ENCODE measurements around the gene ZNF394. TPM values are rescaled to one million over a fixed set of nuclear protein-coding genes. Genes with fewer than 3 reads are reported as not detected.

ZNF394 gene
- total and polyA plus RNA-seq, 9 of the 15 experiments (the other 6 are each of a cell fraction or from before 2014, with no cell fraction given): 2.9 to 32.2 (median 24.2) TPM

- TF ChIP-seq RCOR1 (IDR thresholded peaks at IDR 0.05; ENCODE audit: borderline replicate concordance in 1 of 2, low read depth in 2 of 2, low read length in 2 of 2): peak in 1 of 2 experiments; percentile 76; a peak in 2 of 4 replicates
- peak; percentile 84 for TF ChIP-seq CREM (IDR thresholded peaks at IDR 0.05; ENCODE audit: low read depth)
- 0 out of 2 replicates have a peak, but pooled peaks have one; percentile 52 for TF ChIP-seq NCOA1 (IDR thresholded peaks at IDR 0.05; ENCODE audit: low read depth)
- no peak for TF ChIP-seq ZNF609 (CRISPR knock-in tag; IDR thresholded peaks at IDR 0.05; ENCODE audit: borderline replicate concordance)
- peak; percentile 62; the same call in 1 of the 2 replicates for TF ChIP-seq CBX1 (IDR thresholded peaks at IDR 0.05; ENCODE audit: low read depth)
- no peak for TF ChIP-seq CSDE1 (IDR thresholded peaks at IDR 0.05)
- no peak for TF ChIP-seq FOXA1 (IDR thresholded peaks at IDR 0.05; ENCODE audit: borderline replicate concordance)
- no peak for TF ChIP-seq ZFP91 (CRISPR knock-in tag; IDR thresholded peaks at IDR 0.05)
- TF ChIP-seq PHF8 (IDR thresholded peaks at IDR 0.05; ENCODE audit: borderline replicate concordance, low read length): peak; percentile 84; the same call in 1 of the 2 replicates
- peak; percentile 89 for TF ChIP-seq NEUROD1 (IDR thresholded peaks at IDR 0.05; ENCODE audit: borderline replicate concordance, low read depth, low read length, partially characterized antibody)
- TF ChIP-seq ZNF445 (CRISPR knock-in tag; IDR thresholded peaks at IDR 0.05; ENCODE audit: low read depth): 0 out of 2 replicates have a peak, but pooled peaks have one; percentile 37
- TF ChIP-seq THRB (CRISPR knock-in tag; conservative IDR thresholded peaks at IDR 0.05): peak; percentile 67; the same call in 1 of the 2 replicates
- peak; percentile 69; the same call in 1 of the 2 replicates for TF ChIP-seq E2F3 (CRISPR knock-in tag; IDR thresholded peaks at IDR 0.05)
- peak; percentile 61; the same call in 1 of the 2 replicates for TF ChIP-seq SMAD4 (CRISPR knock-in tag; conservative IDR thresholded peaks at IDR 0.05)
Observed at GRCh38 chr7:99472561-99473314, 27.3 kb downstream of the ZNF394 start, which contains the start of gene ZNF789 (continued).

All from K562 (cell line).